ENCODE measurements around the gene C1orf226. TPM values are rescaled to one million over a fixed set of nuclear protein-coding genes. Genes with fewer than 3 reads are reported as not detected.

The C1orf226 gene
- total and polyA plus RNA-seq, 2 of the 8 experiments (the other 6 are each of a cell fraction or from before 2014, with no cell fraction given): 8.2 to 18.8 TPM

DNA sequence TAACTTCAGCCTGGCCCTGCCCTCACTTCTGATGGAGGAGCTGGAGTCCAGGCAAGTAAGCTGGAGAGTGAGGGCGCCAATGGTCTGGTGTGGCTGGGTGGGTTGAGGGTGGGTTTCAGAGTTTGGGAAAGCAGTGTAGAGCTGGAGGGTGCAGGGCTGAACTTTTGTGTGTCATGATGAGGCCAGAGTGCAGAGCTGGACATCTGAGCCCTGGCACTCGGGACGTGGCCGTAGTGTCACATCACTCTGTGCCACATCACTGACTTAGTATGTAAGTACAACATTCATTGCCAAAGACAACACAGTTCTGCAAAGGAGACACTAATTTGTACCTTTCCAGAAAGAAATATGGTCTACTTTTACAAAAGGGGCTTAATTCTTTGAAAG, 20.7 kb upstream of the C1orf226 start:
- 0 out of 8 replicates have a peak, but pooled peaks cover 0 to 2% (median 0%) of the 10 kb centered on the region in 4 experiments for H3K36me3 ChIP-seq (ENCODE audit: control insufficient read depth in 2 of 4, insufficient read depth in 4 of 4, low read length in 3 of 4)
- H3K79me2 ChIP-seq (ENCODE audit: control insufficient read depth in 1 of 2, insufficient read depth in 2 of 2, low read length in 2 of 2): no peaks in the 10 kb centered on the region
- H3K4me2 ChIP-seq (ENCODE audit: insufficient read depth in 1 of 2, low read depth in 2 of 2, low read length in 2 of 2): no peak overlapping the region
- H4K8ac ChIP-seq (ENCODE audit: extremely low read depth, insufficient read depth, low read length): peak overlapping the region; percentile 74; the same call in 1 of the 2 replicates
- H4K91ac ChIP-seq (replicated peaks; ENCODE audit: insufficient read length, low read length): no peak overlapping the region
- no peak overlapping the region for H2BK120ac ChIP-seq (replicated peaks; ENCODE audit: low read depth, low read length)
- H3K79me1 ChIP-seq (ENCODE audit: low read depth, low read length): no peaks in the 10 kb centered on the region
- no peak overlapping the region for H2AK5ac ChIP-seq (ENCODE audit: low read depth, low read length)
- H2AFZ ChIP-seq (ENCODE audit: low read length): no peak overlapping the region
- TF ChIP-seq TAF1 (IDR thresholded peaks at IDR 0.05; ENCODE audit: low read depth, low read length) (no peak), SAP30 (IDR thresholded peaks at IDR 0.05; ENCODE audit: insufficient read depth, insufficient replicate concordance, low read length) (no peak), ZNF274 (IDR thresholded peaks at IDR 0.05; ENCODE audit: borderline replicate concordance, extremely low read depth, low read length) (no peak), POU5F1 (IDR thresholded peaks at IDR 0.05; ENCODE audit: low read depth, low read length) (no peak), TAF7 (optimal IDR thresholded peaks at IDR 0.05; ENCODE audit: borderline replicate concordance, low read depth, low read length) (no peak), TEAD4 (IDR thresholded peaks at IDR 0.05; ENCODE audit: low read depth, low read length) (no peak), ATF3 (IDR thresholded peaks at IDR 0.05; ENCODE audit: insufficient read depth, low read depth, low read length) (no peak), CBX5 (IDR thresholded peaks at IDR 0.05; ENCODE audit: low read depth, low read length) (no peak), GABPA (IDR thresholded peaks at IDR 0.05; ENCODE audit: borderline replicate concordance, insufficient read depth, low read length) (no peak), JUN (IDR thresholded peaks at IDR 0.05; ENCODE audit: low read depth, low read length) (no peak), GTF2F1 (IDR thresholded peaks at IDR 0.05; ENCODE audit: borderline replicate concordance, low read depth, low read length) (no peak), TBP (IDR thresholded peaks at IDR 0.05; ENCODE audit: low read depth, low read length) (no peak)
- no peak overlapping the region for H2BK20ac ChIP-seq (ENCODE audit: low read length)
- H3K56ac ChIP-seq (replicated peaks; ENCODE audit: insufficient read length, low read depth, low read length): no peak overlapping the region
- no peak overlapping the region for H3K4me3 ChIP-seq (ENCODE audit: extremely low read depth in 1 of 4, insufficient read depth in 2 of 4, low read depth in 3 of 4, low read length in 4 of 4)
- no peak overlapping the region for H3K23ac ChIP-seq (ENCODE audit: insufficient read length)
- FAIRE-seq (no peak), DNase-seq (ENCODE audit: low read depth in 1 of 2, low spot score in 2 of 2) (no peak)
- no peak overlapping the region for H2BK12ac ChIP-seq (ENCODE audit: low read depth, low read length)
- no peak overlapping the region for H3K18ac ChIP-seq (ENCODE audit: extremely low read depth, low read length)
- peaks cover 0 to 2% of the 10 kb centered on the region in 2 experiments for H4K20me1 ChIP-seq (replicated peaks in 1 of 2; ENCODE audit: control insufficient read depth in 1 of 2, insufficient read depth in 2 of 2, low read length in 2 of 2)
- H3K27ac ChIP-seq (ENCODE audit: low read depth, low read length): no peak overlapping the region
- no peaks in the 10 kb centered on the region for H3K27me3 ChIP-seq (replicated peaks in 1 of 4; ENCODE audit: control insufficient read depth in 3 of 4, extremely low read depth in 1 of 4, insufficient read depth in 3 of 4, low read length in 3 of 4)
- 98% methylated on average over 4 of the region's 4 CpGs; no CpG with 5 or more reads in 1 of the 2 experiments for WGBS, 2 experiments (ENCODE audit: extremely low coverage in 1 of 2, insufficient coverage in 1 of 2, insufficient read length in 1 of 2, insufficient replicate concordance in 2 of 2, low coverage in 1 of 2, low lambda C conversion rate in 2 of 2, missing lambda C conversion rate in 1 of 2)
- CTCF ChIA-PET (ENCODE audit: partially characterized antibody): interaction anchor here (1.3 to 1.4 kb wide), 2 partner anchors 13 to 30 kb away, joined by 4 to 5 read pairs; no protein-coding TSS in a partner anchor
- no peak overlapping the region for H3K14ac ChIP-seq (ENCODE audit: insufficient read length)
- POLR2A ChIA-PET (ENCODE audit: partially characterized antibody): no interaction called here
- no peak overlapping the region for H4K5ac ChIP-seq (ENCODE audit: insufficient read length, low read depth, low read length)
- H3K9ac ChIP-seq (replicated peaks in 1 of 4; ENCODE audit: extremely low read depth in 1 of 4, low read depth in 3 of 4, low read length in 3 of 4): no peak overlapping the region
- no peak overlapping the region for H2BK15ac ChIP-seq (ENCODE audit: low read length)
- no peak overlapping the region for H3K4ac ChIP-seq (replicated peaks; ENCODE audit: insufficient read length, low read depth, low read length)
- no peaks in the 10 kb centered on the region for H3K4me1 ChIP-seq (replicated peaks in 1 of 4; ENCODE audit: control insufficient read depth in 3 of 4, insufficient read depth in 4 of 4, low read length in 3 of 4)
- no peak overlapping the region for H2BK5ac ChIP-seq (ENCODE audit: low read depth, low read length)
- H3K9me3 ChIP-seq (ENCODE audit: insufficient read depth in 2 of 2, low read depth in 1 of 2, low read length in 1 of 2): no peaks in the 10 kb centered on the region
- no peaks in the 10 kb centered on the region for H3K23me2 ChIP-seq (ENCODE audit: low read depth, low read length)

Measured in H1 (cell line).